ENCODE results near the gene ABCB6.

GRCh38 chr2:219266886-219267285, 48.1 kb upstream of the ABCB6 start:
- no peak for TF ChIP-seq CTCF (IDR thresholded peaks at IDR 0.05; ENCODE audit: poor library complexity)
- no peak for TF ChIP-seq EZH2 (IDR thresholded peaks at IDR 0.05; ENCODE audit: borderline replicate concordance)

All from hepatocyte (in vitro differentiated cells).